GM19467 (cell line): ENCODE data around the gene IFITM10.

ENCODE experiments used
- ATAC-seq: cut with Tn5 transposase; IDR thresholded peaks from one replicate; pipeline ENCODE4 v1.9.1; 2021; ENCODE audit warnings: mild to moderate bottlenecking, moderate library complexity; ENCODE audit not compliant: unreplicated experiment

Gene IFITM10

GRCh38 chr11:1727096-1727690 lies 23.2 kb downstream of the IFITM10 start:
- no peak for ATAC-seq

DNA sequence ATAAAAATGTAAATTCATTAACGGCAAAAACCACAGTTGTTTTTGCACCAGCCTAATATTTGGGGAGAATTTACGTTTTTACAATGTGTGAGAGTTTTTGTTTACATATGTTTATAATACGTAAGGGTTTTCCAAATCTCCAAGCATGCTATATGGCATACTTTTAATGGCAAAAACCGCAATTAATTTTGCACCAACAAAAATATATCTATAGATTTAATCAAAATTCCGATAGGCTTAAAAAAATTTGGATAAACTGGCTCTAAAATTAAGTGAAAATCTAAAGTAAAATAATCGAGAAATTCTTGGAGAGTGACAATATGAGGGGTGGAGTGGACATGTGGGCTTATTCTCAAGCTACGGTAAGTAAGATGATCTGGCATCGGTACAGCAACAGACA lies 30.6 kb downstream of the IFITM10 start:
- no peak for ATAC-seq

DNA sequence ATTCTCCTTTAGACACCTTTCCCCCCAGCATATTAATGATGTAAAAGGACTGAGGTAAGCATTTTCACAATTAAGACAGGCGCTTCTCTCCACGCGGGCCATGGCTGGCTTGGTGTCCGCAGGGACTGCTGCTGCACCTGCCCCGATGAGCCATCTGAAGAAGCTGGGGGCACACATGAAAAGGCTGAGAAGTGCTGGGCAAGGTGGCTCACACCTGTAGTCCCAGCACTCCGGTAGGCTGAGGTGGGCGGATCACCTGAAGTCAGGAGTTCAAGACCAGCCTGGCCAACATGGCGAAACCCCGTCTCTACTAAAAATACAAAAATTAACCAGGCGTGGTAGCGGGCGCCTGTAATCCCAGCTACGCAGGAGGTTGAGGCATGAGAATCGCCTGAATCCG lies 32.1 kb downstream of the IFITM10 start:
- no peak for ATAC-seq

DNA sequence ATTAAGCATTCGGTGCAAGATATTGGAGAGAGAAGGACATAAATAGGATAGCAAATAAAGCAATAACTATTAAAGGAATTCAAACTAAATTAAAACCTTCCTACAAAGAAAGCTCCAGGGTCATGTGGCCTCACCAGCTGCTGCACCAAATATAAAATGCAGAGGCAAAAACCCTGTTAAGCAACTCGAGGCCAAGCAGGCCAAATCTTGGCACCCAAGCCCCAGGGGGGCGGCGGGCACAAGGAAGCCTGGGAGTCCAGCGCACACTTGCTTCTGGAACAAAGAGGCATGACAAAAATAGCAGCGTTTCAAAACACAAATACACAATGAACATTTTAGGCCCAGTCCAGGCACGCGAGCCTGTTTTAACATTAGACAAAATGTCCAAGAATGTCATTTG lies 32.6 kb downstream of the IFITM10 start:
- no peak for ATAC-seq

DNA sequence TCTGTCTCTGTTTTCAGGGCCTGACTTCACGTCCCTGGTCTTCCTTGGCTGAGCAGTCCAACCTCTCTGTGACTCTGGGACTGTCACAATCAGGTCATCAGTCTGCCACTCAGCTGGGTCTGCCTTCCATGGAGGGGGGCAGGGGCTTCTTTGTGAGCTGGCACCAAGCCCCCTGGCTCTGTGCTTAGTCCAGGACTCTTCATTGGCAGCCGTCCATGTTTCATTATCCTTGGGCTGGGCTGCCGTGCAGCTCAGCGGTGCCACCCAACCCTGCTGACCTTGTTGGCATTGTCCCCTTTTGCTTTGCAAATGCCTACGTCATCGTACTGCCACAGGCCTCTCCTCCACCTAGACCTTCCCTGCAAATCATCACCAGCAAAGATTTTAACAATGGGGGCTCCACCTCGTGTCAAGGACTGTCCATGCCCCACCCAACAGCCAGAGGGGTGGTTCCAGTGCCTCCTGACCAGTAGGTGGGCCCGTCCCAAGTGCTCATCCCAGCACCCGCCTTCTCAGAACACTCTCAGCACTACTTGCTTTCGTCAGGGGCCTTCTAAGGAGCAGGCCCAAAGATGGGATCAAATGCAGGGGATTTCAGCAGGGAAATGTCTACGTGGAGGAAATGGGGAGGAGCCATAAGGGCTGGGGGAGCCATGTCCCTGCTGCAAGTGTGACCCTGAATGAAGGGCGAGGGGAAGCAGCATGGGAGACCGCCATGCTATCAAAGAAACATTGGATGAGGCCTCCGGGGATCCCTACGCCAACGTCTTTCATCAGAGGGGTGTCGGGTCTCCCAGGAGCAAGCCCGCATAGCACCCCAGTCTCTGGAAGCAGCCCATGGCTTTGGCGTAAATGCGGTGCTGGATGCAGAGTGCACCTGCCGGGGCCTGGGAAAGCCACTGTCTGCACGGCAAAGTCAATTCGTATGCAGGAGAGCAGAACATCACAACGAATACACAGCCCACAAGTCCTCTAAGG lies 35.2 kb downstream of the IFITM10 start:
- no peak for ATAC-seq

DNA sequence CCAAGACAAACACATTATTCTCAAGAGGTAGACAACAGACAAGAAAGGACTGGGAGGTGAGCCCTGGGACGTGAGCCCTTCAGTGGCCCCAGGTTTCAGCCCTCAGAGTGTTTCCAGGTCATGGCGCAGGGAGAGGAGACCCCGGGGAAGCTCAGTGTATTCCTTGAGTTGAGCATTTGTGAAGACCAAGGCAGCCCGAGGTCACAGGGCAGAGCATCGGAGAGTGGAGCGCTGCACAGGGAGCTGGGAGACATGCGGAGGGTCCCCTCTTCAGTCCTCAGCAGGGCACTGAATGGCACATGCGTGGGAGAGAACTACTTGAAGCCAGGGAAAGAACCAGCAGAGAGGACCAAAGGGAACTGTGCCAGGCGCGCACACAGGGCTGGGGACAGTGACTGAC lies 41.7 kb downstream of the IFITM10 start:
- ATAC-seq: no peak

DNA sequence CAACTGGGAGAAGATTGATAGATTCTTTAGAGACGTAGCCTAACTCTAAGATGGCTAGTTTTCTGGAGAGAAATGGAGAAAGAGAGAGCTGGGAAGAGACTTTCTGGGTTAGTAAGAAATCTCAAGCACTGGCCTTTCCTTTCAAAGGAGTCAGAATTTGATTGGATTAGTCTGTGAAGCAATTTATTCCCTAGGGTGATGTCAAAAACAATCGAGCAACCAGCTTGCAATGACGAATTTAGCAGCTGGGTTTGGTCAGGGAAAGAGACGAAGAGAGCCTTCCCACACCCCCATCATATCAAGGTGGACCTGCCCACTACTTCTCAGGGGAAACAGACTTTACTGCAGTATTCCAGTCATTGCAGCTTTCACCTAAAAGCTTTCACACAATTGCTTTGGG lies 42.6 kb downstream of the IFITM10 start:
- no peak for ATAC-seq

DNA sequence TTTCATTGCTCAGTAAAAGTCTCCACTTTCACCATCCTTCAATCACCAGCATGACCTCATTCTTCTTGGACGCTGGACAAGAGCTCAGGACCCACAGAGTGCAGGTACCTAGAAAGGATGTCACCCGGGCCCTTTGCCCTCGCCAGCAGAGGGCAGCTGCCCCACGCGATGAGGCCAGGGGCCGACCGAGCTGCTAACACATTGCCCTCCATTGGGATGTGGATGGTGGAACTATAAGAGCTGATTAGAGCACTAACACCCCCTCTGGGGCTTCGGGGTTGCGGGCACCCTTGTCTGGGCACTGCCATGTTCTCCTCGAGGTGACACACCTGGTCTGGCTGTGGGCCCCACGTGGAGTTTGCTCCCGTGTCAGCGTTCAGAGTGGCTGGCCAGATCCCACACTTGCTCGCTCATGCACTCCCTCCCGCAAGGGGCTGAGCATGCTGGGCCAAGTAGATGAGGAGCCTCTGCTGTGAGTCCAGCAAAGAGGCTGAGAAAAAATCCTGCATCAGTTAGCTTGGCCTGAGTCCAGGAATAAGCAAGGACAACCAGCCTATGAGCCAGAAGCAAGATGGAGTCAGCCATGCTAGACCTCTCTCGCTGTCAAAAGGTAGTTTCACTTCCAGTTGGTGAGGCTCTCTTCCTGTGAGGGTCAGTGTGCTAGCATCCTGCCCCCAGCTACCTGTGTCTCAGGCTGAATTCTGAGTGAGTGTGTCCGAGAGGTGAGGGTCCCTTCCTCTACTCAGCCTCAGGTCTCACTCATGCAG lies 43.6 kb downstream of the IFITM10 start:
- ATAC-seq: no peak

DNA sequence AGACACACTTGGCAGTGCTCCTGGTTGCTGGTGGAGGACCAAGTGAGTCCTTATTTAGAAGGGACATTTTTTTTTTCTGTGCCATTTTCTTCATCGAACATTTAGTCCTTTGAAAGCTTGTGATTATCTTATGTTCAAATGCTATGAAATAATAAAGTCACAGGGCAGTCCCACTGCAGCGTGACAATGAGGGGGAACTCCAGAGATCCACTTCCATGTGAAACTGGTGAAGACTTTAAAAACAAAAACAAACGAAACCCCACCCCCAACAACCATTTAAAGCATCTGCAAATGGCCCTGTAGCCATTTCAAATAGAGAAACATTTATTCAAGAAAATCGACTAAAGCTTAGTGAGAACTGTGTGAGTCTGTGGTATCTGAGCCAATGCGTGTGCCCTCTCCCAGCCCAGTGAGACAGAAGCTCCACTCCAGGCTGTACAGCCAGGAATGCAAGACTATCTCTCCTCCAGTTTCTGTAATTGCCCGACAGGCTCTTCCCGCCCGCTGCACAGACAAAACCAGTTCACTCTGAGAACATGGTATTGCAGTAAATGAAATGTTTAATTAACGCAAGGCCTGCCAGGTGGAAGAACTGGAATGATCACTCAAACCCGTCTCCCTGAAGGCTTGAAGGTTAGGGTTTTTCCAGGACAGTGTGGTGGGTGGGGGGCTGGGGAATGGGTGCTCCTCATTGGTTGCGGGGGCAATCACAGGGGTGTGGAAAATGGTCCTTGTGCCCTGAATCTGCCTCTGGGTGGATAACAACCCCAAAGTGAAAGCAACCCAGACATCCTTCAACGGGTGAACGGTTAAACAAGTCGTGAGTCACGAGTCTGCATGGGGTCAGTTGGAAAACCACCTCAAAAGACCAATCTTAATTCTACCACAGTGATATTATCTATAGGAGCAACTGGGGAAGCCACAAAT lies 45.0 kb downstream of the IFITM10 start:
- no peak for ATAC-seq

GRCh38 chr11:1703146-1703545 lies 47.2 kb downstream of the IFITM10 start:
- no peak for ATAC-seq

DNA sequence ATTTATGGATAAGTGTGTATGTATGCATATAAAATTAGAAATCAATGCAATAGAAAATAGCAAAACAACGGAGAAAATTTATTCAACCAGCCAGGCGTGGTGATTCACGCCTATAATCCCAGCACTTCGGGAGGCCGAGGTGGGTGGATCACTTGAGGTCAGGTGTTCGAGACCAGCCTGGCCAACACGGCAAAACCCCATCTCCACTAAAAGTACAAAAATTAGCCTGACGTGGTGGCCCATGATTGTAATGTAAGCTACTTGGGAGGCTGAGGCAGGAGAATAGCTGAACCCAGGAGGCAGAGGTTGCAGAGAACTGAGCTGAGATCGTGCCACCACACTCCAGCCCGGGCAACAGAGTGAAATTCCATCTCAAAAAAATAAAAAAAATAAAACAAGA lies 47.9 kb downstream of the IFITM10 start:
- no peak for ATAC-seq

GRCh38 chr11:1701091-1701807 lies 49.1 kb downstream of the IFITM10 start:
- no peak for ATAC-seq

DNA sequence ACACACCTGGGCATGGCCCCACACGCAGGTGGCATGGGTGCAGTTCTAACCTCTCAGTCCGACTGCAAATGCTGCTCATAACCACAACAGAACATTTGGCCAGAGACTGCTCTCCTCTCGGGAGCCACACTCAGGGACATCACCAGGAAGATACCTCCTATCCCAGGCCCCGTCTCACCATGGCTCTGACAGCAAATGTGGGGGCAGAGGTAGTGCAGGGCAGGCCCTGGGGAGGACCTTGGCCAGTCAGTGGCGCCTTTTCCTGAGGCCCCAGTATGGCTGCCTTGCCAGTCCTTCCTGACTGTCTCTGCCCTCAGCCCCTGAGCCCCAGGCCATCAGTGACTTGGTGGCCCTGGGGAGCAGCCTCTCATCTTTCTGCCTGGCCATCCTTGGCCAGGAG lies 50.6 kb downstream of the IFITM10 start:
- no peak for ATAC-seq

DNA sequence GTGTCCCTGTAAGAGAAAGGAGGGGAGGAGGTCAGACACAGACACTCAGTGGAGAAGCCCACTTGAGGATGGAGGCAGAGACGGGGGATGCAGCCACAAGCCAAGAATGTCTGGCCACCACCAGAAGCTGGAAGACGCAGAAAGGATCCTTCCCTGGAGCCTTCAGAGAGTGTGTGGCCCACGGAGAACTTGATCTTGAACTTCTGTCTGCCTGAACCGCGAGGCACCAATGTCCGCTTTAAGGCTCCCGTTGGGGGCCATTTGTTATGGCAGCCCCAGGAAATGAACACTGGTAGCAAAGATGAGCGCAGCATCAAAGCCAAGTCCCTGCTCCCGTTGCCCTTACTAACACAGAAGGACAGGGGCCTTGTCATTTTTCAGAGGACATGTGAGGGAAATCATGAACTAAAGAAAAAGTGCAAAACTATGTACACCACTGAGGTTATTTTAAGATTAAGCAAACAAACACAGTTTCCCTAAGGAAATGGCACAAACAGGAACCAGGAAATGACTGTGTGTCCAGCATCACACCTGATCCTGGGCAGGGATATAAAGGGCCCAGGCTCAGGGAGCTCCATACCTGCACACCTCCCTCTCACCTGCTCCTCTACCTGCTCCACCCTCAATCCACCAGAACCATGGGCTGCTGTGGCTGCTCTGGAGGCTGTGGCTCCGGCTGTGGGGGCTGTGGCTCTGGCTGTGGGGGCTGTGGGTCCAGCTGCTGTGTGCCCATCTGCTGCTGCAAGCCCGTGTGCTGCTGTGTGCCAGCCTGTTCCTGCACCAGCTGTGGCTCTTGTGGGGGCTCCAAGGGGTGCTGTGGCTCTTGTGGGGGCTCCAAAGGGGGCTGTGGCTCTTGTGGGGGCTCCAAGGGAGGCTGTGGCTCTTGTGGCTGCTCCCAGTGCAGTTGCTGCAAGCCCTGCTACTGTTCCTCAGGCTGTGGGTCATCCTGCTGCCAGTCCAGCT lies 53.5 kb downstream of the IFITM10 start, which contains the start of gene KRTAP5-6:
Gene KRTAP5-6, plus strand, starts transcription at position 588 of the 963 bp plus-strand sequence. Its CDS starts 51 bp downstream, at position 639.
- no peak for ATAC-seq

DNA sequence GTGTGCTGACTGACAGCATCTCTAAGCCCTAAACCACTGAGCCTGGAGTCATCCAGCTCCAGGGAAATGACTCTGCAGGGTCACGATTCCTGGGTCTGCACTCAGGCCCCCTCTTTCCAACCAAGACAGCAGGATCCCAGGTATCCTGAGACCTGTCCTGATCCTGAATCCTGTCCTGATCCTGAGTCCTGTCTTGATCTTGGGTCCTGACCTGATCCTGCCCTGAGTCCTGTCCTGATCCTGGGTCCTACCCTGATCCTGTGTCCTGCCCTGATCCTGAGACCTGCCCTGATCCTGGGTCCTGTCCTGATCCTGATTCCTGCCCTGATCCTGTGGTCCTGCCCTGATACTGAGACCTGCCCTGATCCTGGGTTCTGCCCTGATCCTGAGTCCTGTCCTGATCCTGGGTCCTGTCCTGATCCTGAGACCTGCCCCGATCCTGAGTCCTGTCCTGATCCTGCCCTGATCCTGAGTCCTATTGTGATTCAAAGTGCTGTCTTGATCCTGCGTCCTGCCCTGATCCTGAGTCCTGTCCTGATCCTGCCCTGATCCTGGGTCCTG lies 54.8 kb downstream of the IFITM10 start:
- ATAC-seq: no peak

GRCh38 chr11:1694846-1695547 lies 55.4 kb downstream of the IFITM10 start:
- no peak for ATAC-seq

DNA sequence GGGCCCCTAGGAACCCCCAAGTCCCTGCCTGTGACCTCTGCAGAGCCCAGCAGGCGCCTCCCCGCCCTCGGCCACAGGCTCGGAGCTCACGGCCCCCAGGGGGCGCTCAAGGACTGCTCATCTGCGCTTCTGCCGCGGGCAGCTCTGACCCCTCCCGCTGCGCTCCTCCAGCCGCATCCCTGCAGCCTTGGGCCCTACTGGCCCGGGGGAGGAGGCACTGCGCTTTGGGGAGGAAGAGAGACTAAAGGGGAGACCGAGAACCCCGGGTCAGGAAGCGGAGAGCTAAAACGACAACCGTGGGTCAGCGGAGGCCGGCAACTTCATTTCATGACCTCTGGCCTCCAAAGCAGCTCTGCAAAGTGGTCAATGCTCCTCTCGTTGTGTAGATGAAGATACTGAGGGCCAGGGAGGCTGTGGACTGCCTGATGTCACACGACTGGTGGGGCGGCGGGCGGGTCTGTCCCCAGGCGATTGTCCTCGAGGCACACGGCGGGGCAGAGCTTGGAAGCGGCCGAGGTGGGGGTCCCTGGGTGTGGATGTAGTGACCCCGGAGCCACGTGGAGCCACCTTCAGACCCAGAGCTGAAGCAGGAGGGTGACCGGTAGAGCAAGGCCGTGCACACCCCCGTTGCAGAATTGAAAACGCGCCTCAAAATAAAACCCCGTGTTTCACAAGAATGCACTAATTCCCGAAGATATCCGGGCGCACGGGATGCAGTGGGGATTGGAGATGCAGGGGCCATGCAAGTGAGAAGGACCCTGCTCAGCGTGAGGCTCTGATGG lies 56.1 kb downstream of the IFITM10 start:
- no peak for ATAC-seq
